Esophagus squamous epithelium (tissue), 5 donors: ENCODE results near the gene COASY. TPM values are rescaled to one million over a fixed set of nuclear protein-coding genes. Genes with fewer than 3 reads are reported as not detected.

ENCODE experiments used
- DNase-seq: peaks from one replicate; lab custom pipeline; 2025; lab: John Stamatoyannopoulos, UW
- H3K27ac ChIP-seq, 4 donors: fragments of 200-600 bp; sonication (generic); one replicate each; pipeline ENCODE4 v1.5.1; 2016 to 2019; ENCODE audit warnings: mild to moderate bottlenecking in 1 of 4
- H3K27me3 ChIP-seq, 4 donors: fragments of 200-600 bp; sonication (generic); 1 replicate in 3 of 4; 2 replicates in 1 of 4; pipeline versions ENCODE4 v1.5.1 to v1.6.0; 2017 to 2021; ENCODE audit warnings: antibody characterized with exemption in 1 of 4
- H3K36me3 ChIP-seq, 3 donors: fragments of 200-600 bp; sonication (generic); one replicate each; pipeline ENCODE4 v1.5.1; 2016 to 2019
- H3K4me1 ChIP-seq, 3 donors: fragments of 200-600 bp; sonication (generic); one replicate each; pipeline ENCODE4 v1.5.1; 2017 to 2019
- H3K4me3 ChIP-seq, 4 donors: fragments of 200-600 bp; sonication (generic); 1 replicate in 3 of 4; 2 replicates in 1 of 4; pipeline ENCODE4 v1.5.1; 2016 to 2019; ENCODE audit warnings: mild to moderate bottlenecking in 2 of 4, moderate library complexity in 1 of 4
- H3K9me3 ChIP-seq, 3 donors: fragments of 200-600 bp; sonication (generic); one replicate each; pipeline ENCODE4 v1.5.1; 2016 to 2019
- POLR2A ChIP-seq, 4 donors: fragments of 450-650 bp; IDR thresholded peaks; one replicate each; pipeline ENCODE4 v1.6.1; 2017; ENCODE audit warnings: antibody characterized with exemption in 4 of 4, mild to moderate bottlenecking in 4 of 4, moderate library complexity in 3 of 4
- WGBS, 2 donors: methylation state at CpG; one replicate each; pipeline ENCODE4 v1.1.5; 2018; 5-methylcytosine and 5-hydroxymethylcytosine counted together
- intact Hi-C: fragments of 100-400 bp; cut with DNase I; formaldehyde crosslinking; loops from one replicate; pipeline ENCODE4 v1.15.0; 2022
- total RNA-seq, 4 donors: library from RNA; depleted of rRNA; stranded (reverse); fragments of >200 nt; gene quantifications; one replicate each; pipeline ENCODE4 v1.1.0, GENCODE V29; 2016
- TF ChIP-seq, protein P1 (sequence below), 6 experiments: fragments of 450-650 bp in 4 of 6; fragments of 200-600 bp in 2 of 6; sonication (generic) in 2 of 6; IDR thresholded peaks; one replicate each; pipeline ENCODE4 v1.5.1; 2016 to 2019; ENCODE audit warnings: antibody characterized with exemption in 6 of 6, mild to moderate bottlenecking in 4 of 6, moderate library complexity in 4 of 6
- donor health status: DM: yes; HTN: yes; CAD: no.

The COASY gene
- total RNA-seq, 4 donors from 2014 or later: 34.1 to 52.2 (median 46.5) TPM

- Histone ChIP-seq H3K27ac (peak overlapping the region in 2 of 4 donors; percentile 18 to 92), H3K9me3 (no peaks in the 10 kb centered on the region), H3K27me3 (no peaks in the 10 kb centered on the region), H3K36me3 (no peaks in the 10 kb centered on the region), H3K4me1 (peaks cover 14 to 67% (median 42%) of the 10 kb centered on the region in 3 donors), H3K4me3 (no peak overlapping the region)
- WGBS, 2 donors: 41 to 43% methylated on average over 3 of the region's 3 CpGs
- no peak for DNase-seq
- TF ChIP-seq, protein P1, sequence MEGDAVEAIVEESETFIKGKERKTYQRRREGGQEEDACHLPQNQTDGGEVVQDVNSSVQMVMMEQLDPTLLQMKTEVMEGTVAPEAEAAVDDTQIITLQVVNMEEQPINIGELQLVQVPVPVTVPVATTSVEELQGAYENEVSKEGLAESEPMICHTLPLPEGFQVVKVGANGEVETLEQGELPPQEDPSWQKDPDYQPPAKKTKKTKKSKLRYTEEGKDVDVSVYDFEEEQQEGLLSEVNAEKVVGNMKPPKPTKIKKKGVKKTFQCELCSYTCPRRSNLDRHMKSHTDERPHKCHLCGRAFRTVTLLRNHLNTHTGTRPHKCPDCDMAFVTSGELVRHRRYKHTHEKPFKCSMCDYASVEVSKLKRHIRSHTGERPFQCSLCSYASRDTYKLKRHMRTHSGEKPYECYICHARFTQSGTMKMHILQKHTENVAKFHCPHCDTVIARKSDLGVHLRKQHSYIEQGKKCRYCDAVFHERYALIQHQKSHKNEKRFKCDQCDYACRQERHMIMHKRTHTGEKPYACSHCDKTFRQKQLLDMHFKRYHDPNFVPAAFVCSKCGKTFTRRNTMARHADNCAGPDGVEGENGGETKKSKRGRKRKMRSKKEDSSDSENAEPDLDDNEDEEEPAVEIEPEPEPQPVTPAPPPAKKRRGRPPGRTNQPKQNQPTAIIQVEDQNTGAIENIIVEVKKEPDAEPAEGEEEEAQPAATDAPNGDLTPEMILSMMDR (IDR thresholded peaks at IDR 0.05): no peak
- no peak for TF ChIP-seq POLR2A (IDR thresholded peaks at IDR 0.05)
- intact Hi-C loops: no loop called here
Observed at GRCh38 chr17:42529061-42529460, 32.9 kb upstream of the COASY start.

GRCh38 chr17:42530952-42531454 is 30.9 kb upstream of the COASY start:
- DNase-seq: no peak
- peak overlapping the region; percentile 82 to 93 (median 87) for H3K27ac ChIP-seq
- H3K4me3 ChIP-seq: no peak overlapping the region
- WGBS, 2 donors: 95 to 100% methylated on average over 2 of the region's 2 CpGs
- no peaks in the 10 kb centered on the region for H3K27me3 ChIP-seq
- peaks cover 24 to 66% (median 50%) of the 10 kb centered on the region in 3 donors for H3K4me1 ChIP-seq
- intact Hi-C loops: no loop called here
- no peak for TF ChIP-seq POLR2A (IDR thresholded peaks at IDR 0.05)
- TF ChIP-seq, protein P1 (IDR thresholded peaks at IDR 0.05): no peak
- H3K9me3 ChIP-seq: no peaks in the 10 kb centered on the region
- H3K36me3 ChIP-seq: no peaks in the 10 kb centered on the region

DNA sequence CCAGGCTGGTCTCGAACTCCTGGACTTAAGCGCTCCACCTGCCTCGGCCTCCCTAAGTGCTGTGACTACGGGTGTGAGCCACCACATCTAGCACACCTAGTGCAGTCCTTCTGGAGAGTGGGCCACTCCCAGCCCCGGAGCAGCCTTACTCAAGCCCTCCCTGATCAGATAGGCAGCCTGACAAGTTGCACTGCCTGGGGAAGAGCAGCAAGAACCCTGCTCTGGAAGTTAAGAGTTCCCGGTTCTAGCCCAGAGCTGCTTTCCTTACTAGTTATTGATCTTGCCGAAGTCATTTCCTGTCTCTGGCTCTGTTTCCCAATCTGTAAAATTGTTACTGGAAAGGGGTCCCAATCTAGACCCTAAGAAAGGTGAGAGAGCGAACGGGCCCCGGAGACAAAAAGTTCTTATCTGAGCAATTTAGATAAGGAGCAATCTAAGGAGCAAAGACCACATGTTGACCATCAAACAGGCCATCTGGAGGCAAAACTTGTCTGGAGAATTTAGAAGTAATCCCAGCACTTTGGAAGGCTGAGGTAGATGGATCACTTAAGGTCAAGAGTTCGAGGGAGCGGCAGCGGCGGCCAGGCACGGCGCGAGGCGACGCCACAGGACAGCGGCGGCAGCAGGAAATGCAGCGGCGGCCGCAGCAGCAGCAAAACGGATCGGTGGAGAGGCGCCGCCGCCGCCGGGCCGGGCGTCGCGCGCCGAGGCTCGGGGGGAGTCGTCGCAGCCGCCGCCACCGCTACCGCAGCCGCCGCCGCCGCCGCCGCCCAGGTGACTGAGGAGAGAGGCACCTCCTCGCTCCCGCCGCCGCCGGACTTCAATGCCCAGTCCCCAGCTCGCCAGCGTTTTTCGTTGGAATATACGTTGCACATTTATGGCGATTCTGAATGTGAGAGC is 30.2 kb upstream of the COASY start:
- no peak for DNase-seq

DNA sequence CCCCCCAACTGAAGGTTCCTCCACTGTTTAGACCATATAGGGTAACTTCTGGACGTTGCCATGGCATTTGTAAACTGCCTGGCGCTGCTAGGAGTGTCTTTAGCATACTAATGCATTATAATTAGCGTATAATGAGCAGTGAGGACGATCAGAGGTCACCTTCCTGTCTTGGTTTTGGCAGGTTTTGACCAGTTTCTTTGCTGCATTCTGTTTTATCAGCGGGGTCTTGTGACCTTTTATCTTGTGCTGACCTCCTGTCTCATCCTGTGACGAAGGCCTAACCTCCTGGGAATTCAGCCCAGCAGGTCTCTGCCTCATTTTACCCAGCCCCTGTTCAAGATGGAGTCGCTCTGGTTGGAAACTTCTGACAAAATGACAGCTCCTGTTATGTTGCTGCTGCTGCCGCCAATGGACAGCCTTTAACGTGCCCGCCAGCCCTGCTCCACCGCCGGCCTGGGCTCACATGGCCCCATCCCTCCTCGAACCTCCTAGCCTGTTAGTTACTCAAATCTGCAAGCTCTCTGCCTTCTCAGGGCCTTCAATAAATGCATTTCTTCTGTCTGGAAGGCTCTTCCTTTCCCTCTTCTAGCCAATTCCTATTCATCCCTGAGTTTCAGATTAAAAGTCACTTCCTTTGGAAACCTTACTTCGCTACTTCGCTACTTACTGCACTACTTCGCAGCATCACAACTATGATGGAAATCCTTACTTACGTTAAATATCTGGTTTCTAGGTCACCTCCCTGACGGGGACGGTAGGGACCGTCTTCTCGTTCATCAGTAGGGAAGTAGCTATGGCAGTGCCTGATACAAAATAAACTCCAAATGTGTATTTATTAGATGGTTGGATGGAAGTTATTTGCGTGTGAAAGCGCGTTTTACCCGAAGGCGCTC is 26.5 kb upstream of the COASY start:
- WGBS, 2 donors: 41 to 52% methylated on average over 21 to 22 of the region's 26 CpGs
- Histone ChIP-seq H3K4me1 (peaks cover 30 to 55% (median 35%) of the 10 kb centered on the region in 3 donors), H3K36me3 (peaks cover 6 to 23% (median 9%) of the 10 kb centered on the region in 3 donors), H3K27ac (peak overlapping the region; percentile 88 to 98 (median 94)), H3K27me3 (no peaks in the 10 kb centered on the region), H3K9me3 (no peaks in the 10 kb centered on the region), H3K4me3 (peak overlapping the region; percentile 62 to 77 (median 72))
- intact Hi-C loops: no loop called here
- no peak for DNase-seq
- no peak for TF ChIP-seq POLR2A (IDR thresholded peaks at IDR 0.05)
- TF ChIP-seq, protein P1 (IDR thresholded peaks at IDR 0.05): no peak

More for the DNA sequence above, 30.2 kb upstream of the COASY start:
- peak overlapping the region; percentile 82 to 93 (median 87) for H3K27ac ChIP-seq
- H3K9me3 ChIP-seq: no peaks in the 10 kb centered on the region
- no peaks in the 10 kb centered on the region for H3K36me3 ChIP-seq
- peak overlapping the region; percentile 38 to 71 (median 54) for H3K4me3 ChIP-seq
- no peaks in the 10 kb centered on the region for H3K27me3 ChIP-seq
- TF ChIP-seq POLR2A (IDR thresholded peaks at IDR 0.05): peak in 1 of 4 donors; percentile 22
- TF ChIP-seq, protein P1 (IDR thresholded peaks at IDR 0.05): peak in 5 of 6 experiments; percentile 40 to 75 (median 70)
- 11 to 26% methylated on average over 12 to 58 of the region's 60 CpGs for WGBS, 2 donors
- intact Hi-C loops: no loop called here
- H3K4me1 ChIP-seq: peaks cover 26 to 64% (median 48%) of the 10 kb centered on the region in 3 donors
